GM19238 (cell line): ENCODE data around the gene FNTB.
A peak's percentile ranks its signal among the peaks of the same experiment; 100 is the strongest.

Source experiments
- DNase-seq: peaks from one replicate; pipeline ENCODE4 v3.0.0; 2011; ENCODE audit warnings: low spot score; ENCODE audit not compliant: insufficient read length

Gene FNTB

GRCh38 chr14:64952598-64953309, 33.9 kb upstream of the FNTB start:
- no peak for DNase-seq

GRCh38 chr14:64953310-64953654, 33.4 kb upstream of the FNTB start:
- no peak for DNase-seq

GRCh38 chr14:64953661-64954060, 33.0 kb upstream of the FNTB start:
- DNase-seq = no peak

GRCh38 chr14:64954491-64955240, 32.0 kb upstream of the FNTB start:
- DNase-seq = no peak

- DNase-seq = no peak
Observed at GRCh38 chr14:64955297-64955696, 31.4 kb upstream of the FNTB start.

GRCh38 chr14:64956697-64957406, 29.8 kb upstream of the FNTB start:
- DNase-seq = no peak

GRCh38 chr14:64958201-64958600, 28.5 kb upstream of the FNTB start:
- DNase-seq = no peak

- no peak for DNase-seq
Observed at GRCh38 chr14:64958743-64959142, 28.0 kb upstream of the FNTB start.

- DNase-seq = no peak
Observed at GRCh38 chr14:64960762-64961276, 25.9 kb upstream of the FNTB start.

- no peak for DNase-seq
Observed at GRCh38 chr14:64963611-64964010, 23.1 kb upstream of the FNTB start.

GRCh38 chr14:64965356-64966000, 21.2 kb upstream of the FNTB start:
- no peak for DNase-seq

- DNase-seq = no peak
Observed at GRCh38 chr14:64966976-64967375, 19.7 kb upstream of the FNTB start.

GRCh38 chr14:64968167-64968566, 18.5 kb upstream of the FNTB start:
- DNase-seq = no peak

- DNase-seq = no peak
Observed at GRCh38 chr14:64968651-64969050, 18.0 kb upstream of the FNTB start.

GRCh38 chr14:64970041-64970440, 16.7 kb upstream of the FNTB start:
- DNase-seq = no peak

- no peak for DNase-seq
Observed at GRCh38 chr14:64970776-64971477, 15.8 kb upstream of the FNTB start.

GRCh38 chr14:64971491-64971942, 15.2 kb upstream of the FNTB start:
- no peak for DNase-seq

GRCh38 chr14:64971943-64972791, 14.5 kb upstream of the FNTB start, which contains the start of gene RAB15:
RAB15 (minus strand) TSS chr14:64972336; CDS start chr14:64972076, 260 bp downstream.
- peak; percentile 53 for DNase-seq

GRCh38 chr14:64973026-64973442, 13.7 kb upstream of the FNTB start:
- DNase-seq = no peak

GRCh38 chr14:64973826-64974225, 12.9 kb upstream of the FNTB start:
- no peak for DNase-seq
